ENCODE data around the gene DNAH17. TPM values are rescaled to one million over a fixed set of nuclear protein-coding genes. Genes with fewer than 3 reads are reported as not detected.

DNAH17 gene
- total RNA-seq, 1 donor from 2014 or later: under 0.01 TPM

- Histone ChIP-seq H3K27me3 (ENCODE audit: control insufficient read depth, insufficient read depth, low read length) (no peaks in the 10 kb centered on the region), H3K4me3 (ENCODE audit: low read depth, low read length) (no peak overlapping the region), H3K36me3 (ENCODE audit: control insufficient read depth, insufficient read depth, low read length) (peaks cover 15% of the 10 kb centered on the region)
- no peak for TF ChIP-seq CTCF (IDR thresholded peaks at IDR 0.05; ENCODE audit: insufficient read depth, low read length, severe bottlenecking)
- FAIRE-seq (no peak), DNase-seq (ENCODE audit: low read depth) (no peak)
These were observed 150.8 kb downstream of the DNAH17 start for GRCh38 chr17:78426293-78426879.

GRCh38 chr17:78425429-78425828, 151.8 kb downstream of the DNAH17 start:
- Histone ChIP-seq H3K36me3 (ENCODE audit: control insufficient read depth, insufficient read depth, low read length) (peaks cover 16% of the 10 kb centered on the region), H3K4me3 (ENCODE audit: low read depth, low read length) (no peak overlapping the region), H3K27me3 (ENCODE audit: control insufficient read depth, insufficient read depth, low read length) (no peaks in the 10 kb centered on the region)
- DNase-seq (ENCODE audit: low read depth) (no peak), FAIRE-seq (no peak)
- TF ChIP-seq CTCF (IDR thresholded peaks at IDR 0.05; ENCODE audit: insufficient read depth, low read length, severe bottlenecking): no peak

- H3K4me3 ChIP-seq (ENCODE audit: low read depth, low read length): no peak overlapping the region
- H3K36me3 ChIP-seq (ENCODE audit: control insufficient read depth, insufficient read depth, low read length): peaks cover 20% of the 10 kb centered on the region
- FAIRE-seq (no peak), DNase-seq (ENCODE audit: low read depth) (no peak)
- no peaks in the 10 kb centered on the region for H3K27me3 ChIP-seq (ENCODE audit: control insufficient read depth, insufficient read depth, low read length)
- TF ChIP-seq CTCF (IDR thresholded peaks at IDR 0.05; ENCODE audit: insufficient read depth, low read length, severe bottlenecking): no peak
These were observed 153.1 kb downstream of the DNAH17 start for GRCh38 chr17:78423961-78424675.

- no peak for FAIRE-seq
- DNase-seq (ENCODE audit: low read depth): no peak
- no peaks in the 10 kb centered on the region for H3K27me3 ChIP-seq (ENCODE audit: control insufficient read depth, insufficient read depth, low read length)
- no peak for TF ChIP-seq CTCF (IDR thresholded peaks at IDR 0.05; ENCODE audit: insufficient read depth, low read length, severe bottlenecking)
- no peak overlapping the region for H3K4me3 ChIP-seq (ENCODE audit: low read depth, low read length)
- H3K36me3 ChIP-seq (ENCODE audit: control insufficient read depth, insufficient read depth, low read length): peaks cover 20% of the 10 kb centered on the region
These were observed 154.2 kb downstream of the DNAH17 start for GRCh38 chr17:78422872-78423588.

GRCh38 chr17:78422267-78422605, 155.0 kb downstream of the DNAH17 start:
- FAIRE-seq: no peak
- Histone ChIP-seq H3K27me3 (ENCODE audit: control insufficient read depth, insufficient read depth, low read length) (no peaks in the 10 kb centered on the region), H3K4me3 (ENCODE audit: low read depth, low read length) (no peak overlapping the region), H3K36me3 (ENCODE audit: control insufficient read depth, insufficient read depth, low read length) (peaks cover 22% of the 10 kb centered on the region)
- no peak for TF ChIP-seq CTCF (IDR thresholded peaks at IDR 0.05; ENCODE audit: insufficient read depth, low read length, severe bottlenecking)
- no peak for DNase-seq (ENCODE audit: low read depth)

Data from bronchial epithelial cell (primary cell).